Activated CD8-positive, alpha-beta memory T cell treated with anti-CD3 and anti-CD28 coated beads for 36 hours (primary cell): ENCODE results near the gene KRTAP22-2. TPM values are rescaled to one million over a fixed set of nuclear protein-coding genes. Genes with fewer than 3 reads are reported as not detected.

ENCODE experiments used
- CTCF ChIA-PET: fragments of 350-600 bp; sonication (Branson Sonifier 250); formaldehyde crosslinking; loops from one replicate; lab custom pipeline; 2021; ENCODE audit warnings: antibody characterized with exemption; lab: Charles Lee
- POLR2A ChIA-PET: fragments of 350-600 bp; sonication (Branson Sonifier 250); formaldehyde crosslinking; loops from one replicate; lab custom pipeline; 2021; ENCODE audit warnings: antibody characterized with exemption; lab: Charles Lee
- total RNA-seq, 2 experiments: library from RNA; stranded (reverse); gene quantifications; one replicate each; pipeline ENCODE4 v1.2.3, GENCODE V29; 2021

The KRTAP22-2 gene
- not detected for total RNA-seq

GRCh38 chr21:30590297-30590696 lies at the start of gene KRTAP22-2:
TSS of gene KRTAP22-2 (minus strand) at chr21:30590397.
- ChIA-PET CTCF (no interaction called here), POLR2A (no interaction called here)

- ChIA-PET POLR2A (no interaction called here), CTCF (no interaction called here)
Measured at GRCh38 chr21:30638686-30639085, 48.5 kb upstream of the KRTAP22-2 start.

GRCh38 chr21:30634906-30635305 lies 44.7 kb upstream of the KRTAP22-2 start, which contains the start of gene KRTAP20-2:
TSS of gene KRTAP20-2 (plus strand) at chr21:30635206. CDS start at chr21:30635264, 58 bp downstream.
- CTCF ChIA-PET = no interaction called here

DNA sequence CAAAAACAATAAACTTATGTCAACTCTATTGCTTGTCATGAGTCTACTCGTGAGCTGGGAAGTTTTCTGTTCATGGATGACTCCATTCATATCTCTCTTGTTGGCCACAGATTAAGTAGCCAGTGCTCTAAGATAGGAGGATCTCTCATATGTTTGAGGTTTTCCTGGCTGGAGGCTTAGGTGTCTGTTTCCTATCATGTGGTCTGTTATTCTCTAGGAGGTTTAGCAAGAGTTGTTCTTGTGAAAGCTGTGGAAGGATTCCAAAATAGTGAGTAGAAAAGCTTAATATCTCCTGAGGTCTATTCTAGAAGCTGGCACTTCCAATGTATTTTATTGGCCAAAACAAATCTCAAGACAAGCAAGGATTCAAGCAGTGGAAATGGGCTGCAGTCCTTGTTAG lies 39.0 kb upstream of the KRTAP22-2 start:
- ChIA-PET POLR2A (no interaction called here), CTCF (no interaction called here)

More at GRCh38 chr21:30634906-30635305, 44.7 kb upstream of the KRTAP22-2 start, which contains the start of gene KRTAP20-2:
- POLR2A ChIA-PET = no interaction called here

DNA sequence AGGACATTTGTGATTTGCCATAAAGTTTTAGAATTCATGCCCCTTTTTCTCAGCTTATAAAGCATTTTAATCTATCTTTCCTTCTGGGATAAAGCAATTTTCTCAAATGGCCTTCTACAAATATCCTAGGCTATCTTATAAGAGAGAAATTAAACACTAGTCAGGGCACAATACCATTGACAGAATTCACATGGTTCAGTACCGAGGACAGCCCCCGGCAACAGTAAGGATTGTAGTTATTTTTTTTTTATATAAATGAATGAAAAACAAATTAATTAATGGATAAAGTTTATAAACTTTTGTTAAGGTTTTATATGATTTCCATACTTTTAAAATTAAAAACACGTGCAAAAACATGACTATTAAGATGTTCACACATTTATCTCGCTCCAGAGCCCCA lies 37.9 kb upstream of the KRTAP22-2 start:
- ChIA-PET POLR2A (no interaction called here), CTCF (no interaction called here)

DNA sequence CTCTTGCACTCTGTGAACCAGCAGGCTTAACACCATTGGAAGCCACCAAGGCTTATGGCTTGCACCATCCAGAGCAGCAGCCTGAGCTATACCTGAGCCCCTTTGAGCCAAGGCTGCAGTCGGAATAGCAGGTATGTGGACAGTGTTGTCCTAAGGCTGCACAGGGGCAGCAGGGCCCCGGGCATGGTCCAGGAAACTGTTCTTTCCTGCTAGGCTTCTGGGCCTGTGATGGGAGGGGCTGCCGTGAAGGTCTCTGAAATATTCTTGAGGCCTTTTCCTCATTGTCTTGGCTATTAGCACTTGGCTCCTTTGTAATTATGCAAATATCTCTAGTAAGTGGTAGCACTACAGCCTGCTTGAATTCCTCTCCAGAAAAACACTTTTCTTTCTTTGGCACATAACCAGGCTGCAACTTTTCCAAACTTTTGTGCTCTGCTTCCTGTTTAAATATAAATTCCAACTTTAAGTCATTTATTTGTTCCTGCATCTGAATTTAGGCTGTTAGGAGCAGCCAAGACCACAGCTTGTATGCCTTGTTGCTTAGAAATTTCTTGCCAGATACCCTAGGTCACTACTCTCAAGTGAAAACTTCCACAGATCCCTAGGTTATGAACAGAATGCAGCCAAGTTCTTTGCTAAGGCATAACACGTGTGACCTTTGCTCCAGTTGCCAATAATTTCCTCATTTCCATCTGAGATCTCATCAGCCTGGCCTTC lies 35.4 kb upstream of the KRTAP22-2 start:
- CTCF ChIA-PET = no interaction called here
- POLR2A ChIA-PET = no interaction called here

DNA sequence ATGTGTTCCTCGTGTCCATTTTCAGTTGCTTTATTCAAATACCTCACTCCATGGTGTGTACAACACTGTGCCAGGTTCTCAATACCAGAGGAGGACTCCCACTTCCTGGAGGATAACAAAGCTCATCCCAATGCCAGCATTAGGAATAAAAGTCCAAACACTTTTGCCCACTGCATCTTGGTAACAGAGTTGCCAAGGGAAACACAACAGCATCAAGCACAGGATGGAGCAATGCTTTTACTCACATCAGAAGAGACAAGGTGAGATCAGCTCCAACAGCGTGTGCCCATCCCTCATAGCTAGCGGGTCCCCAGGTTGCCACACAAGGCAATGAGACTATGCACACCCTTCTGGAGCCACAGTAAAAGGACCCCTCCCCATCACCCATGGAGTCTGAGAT lies 33.2 kb upstream of the KRTAP22-2 start:
- POLR2A ChIA-PET = no interaction called here
- CTCF ChIA-PET = no interaction called here

- ChIA-PET POLR2A (interaction anchor here (0.5 kb wide), 1 partner anchor 447 kb away, joined by 3 read pairs; no protein-coding TSS in a partner anchor), CTCF (no interaction called here)
Measured at GRCh38 chr21:30620522-30620921, 30.3 kb upstream of the KRTAP22-2 start, which contains the start of gene KRTAP20-4. TSS of gene KRTAP20-4 (plus strand) at chr21:30620627.

DNA sequence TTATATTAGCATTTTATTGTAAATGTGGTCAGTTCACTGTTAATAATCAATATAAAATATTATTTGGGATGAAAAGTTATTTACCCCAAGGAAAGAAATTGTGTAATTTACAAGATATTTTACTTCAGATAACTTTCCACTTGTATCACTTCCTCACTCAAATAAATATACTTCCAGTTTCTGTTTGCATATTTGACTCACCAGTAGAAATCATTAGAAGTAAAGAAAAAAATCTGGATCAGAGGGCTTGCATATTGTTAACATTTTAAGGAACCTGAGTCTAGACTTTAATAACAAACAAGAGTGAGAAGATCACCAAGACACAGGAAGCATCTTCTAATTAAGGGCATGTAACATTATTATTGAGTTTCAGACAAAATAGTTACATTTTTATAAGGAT lies 29.9 kb upstream of the KRTAP22-2 start:
- POLR2A ChIA-PET = interaction anchor here (0.5 kb wide), 1 partner anchor 447 kb away, joined by 3 read pairs; no protein-coding TSS in a partner anchor
- CTCF ChIA-PET = no interaction called here

- ChIA-PET POLR2A (no interaction called here), CTCF (no interaction called here)
Measured at GRCh38 chr21:30616125-30616524, 25.9 kb upstream of the KRTAP22-2 start, which contains the start of gene KRTAP20-1. TSS of gene KRTAP20-1 (plus strand) at chr21:30616425. CDS start at chr21:30616455, 30 bp downstream.

DNA sequence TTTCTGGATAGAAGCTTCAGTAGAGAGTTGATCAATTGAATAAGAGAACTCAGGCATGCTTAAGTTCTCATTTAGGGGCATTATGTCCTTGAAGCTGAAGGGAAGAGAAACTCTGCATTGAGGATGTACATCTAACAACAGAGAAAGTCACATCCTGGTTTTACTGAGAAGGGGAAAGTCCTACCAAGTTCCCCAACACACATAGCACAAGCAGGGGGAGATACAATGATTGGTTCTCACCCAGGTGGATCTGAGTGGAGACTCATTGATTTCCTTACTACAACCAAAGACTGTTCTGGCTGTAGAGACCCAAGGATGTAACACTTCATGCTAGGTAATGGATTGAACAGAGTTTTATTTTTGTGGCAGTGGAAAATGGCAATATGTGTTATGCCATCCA lies 25.0 kb upstream of the KRTAP22-2 start:
- ChIA-PET POLR2A (no interaction called here), CTCF (no interaction called here)

GRCh38 chr21:30613836-30614235 lies 23.6 kb upstream of the KRTAP22-2 start, which contains the start of gene KRTAP6-1:
TSS of gene KRTAP6-1 (minus strand) at chr21:30613930. CDS start at chr21:30613904, 26 bp downstream.
- ChIA-PET POLR2A (no interaction called here), CTCF (no interaction called here)

DNA sequence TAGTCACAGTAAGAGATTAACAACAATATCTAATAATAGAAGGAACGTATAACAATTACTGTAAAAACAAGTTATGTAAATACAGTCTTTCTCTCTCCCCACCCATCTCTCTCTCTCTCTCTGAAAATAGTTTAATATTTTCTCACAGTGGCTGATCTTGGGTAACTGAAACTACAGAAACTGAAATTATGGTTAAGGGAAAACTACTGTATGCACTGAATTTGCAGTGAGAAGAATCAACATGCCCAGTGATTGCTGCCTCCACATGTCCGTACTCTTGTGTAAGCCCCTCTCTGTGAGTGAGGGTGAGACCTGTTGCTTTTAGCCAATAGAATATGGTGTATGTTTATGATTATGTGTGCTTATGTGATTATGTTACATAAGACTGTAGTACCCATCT lies 21.9 kb upstream of the KRTAP22-2 start:
- CTCF ChIA-PET = no interaction called here
- POLR2A ChIA-PET = no interaction called here

DNA sequence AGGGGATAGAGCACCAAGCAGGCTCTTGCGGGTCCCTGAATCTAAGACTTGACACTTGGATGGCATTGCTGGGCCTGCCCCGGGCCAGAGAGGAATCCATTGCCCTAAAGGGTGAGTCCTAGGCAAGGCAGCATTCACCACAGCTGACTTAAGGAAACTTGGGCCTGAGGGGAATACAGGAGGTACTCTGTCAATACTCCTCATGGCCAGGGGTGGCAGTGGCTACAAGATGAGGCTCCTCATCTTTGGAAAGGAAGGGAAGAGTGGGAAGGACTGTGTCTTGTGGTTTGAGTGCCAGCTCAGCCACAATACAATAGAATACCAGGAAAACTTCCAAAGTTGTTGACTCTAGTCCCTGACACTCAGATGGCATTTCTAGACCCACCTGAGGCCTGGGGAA lies 15.8 kb upstream of the KRTAP22-2 start:
- CTCF ChIA-PET = no interaction called here

GRCh38 chr21:30600787-30601186 lies 10.6 kb upstream of the KRTAP22-2 start, which contains the start of gene KRTAP22-1:
TSS of gene KRTAP22-1 (plus strand) at chr21:30601087.
- ChIA-PET CTCF (no interaction called here), POLR2A (no interaction called here)

More for the DNA sequence above, 15.8 kb upstream of the KRTAP22-2 start:
- POLR2A ChIA-PET = no interaction called here

DNA sequence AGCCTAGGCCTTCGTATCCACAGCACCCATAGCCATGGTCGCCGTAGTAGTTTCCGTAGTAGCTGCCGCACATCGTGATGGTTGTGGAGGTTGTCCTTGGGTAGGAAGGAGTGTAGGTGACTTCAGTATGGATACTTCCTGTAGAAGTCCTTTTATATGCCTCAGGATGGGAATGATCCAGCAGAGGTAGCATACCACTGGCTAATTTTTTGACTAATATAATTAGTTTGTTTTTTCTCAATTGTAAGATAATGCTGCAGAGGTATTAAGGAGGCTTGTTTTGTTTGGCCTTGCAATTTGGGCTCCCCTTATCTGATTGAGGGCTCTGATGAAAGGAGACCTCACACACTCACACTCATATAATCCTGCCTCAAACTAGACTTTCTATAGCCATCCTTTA lies 8.6 kb upstream of the KRTAP22-2 start, which contains the start of gene KRTAP6-2:
TSS of gene KRTAP6-2 (minus strand) at position 101 of the 400 bp plus-strand sequence. CDS start at position 73, 28 bp downstream.
- CTCF ChIA-PET = no interaction called here
- POLR2A ChIA-PET = no interaction called here

DNA sequence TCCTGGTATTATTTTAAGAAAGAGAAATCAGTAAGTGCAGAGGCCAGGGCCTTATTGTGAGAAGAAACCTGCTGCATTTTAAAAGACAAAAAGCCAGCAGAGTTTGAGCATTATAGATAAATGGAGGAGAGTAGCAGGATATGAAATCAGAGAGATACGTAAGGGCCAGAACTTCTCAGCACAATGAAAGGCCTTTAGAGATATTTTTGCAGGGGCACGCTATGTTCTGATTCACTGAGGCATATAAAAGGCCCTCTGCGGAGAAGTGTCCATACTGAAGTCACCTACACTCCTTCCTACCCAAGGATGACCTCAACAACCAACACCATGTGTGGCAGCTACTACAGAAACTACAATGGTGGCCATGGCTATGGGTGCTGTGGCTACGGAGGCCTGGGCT lies 1.9 kb upstream of the KRTAP22-2 start, which contains the start of gene KRTAP6-3:
TSS of gene KRTAP6-3 (plus strand) at position 301 of the 400 bp plus-strand sequence. CDS start at position 307, 6 bp downstream.
- CTCF ChIA-PET = no interaction called here
- POLR2A ChIA-PET = no interaction called here

DNA sequence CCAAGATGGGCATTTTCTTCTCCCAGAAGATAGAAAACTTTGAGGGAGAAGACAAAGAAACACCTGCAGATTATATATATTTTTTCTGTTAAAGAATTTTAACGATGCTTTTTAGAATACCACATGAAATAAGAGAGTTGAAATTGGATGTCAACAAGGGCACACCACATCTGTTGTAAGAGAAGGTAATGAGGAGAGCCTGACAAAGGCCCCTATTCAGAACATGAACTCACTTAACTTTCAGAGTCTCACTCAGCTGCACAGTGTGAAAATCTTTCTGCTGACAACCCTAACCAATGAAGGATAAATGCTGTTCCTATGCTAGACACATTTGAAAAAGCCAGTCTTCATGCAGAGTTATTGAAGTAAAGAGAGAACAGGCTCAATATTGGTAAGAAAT lies 7.3 kb downstream of the KRTAP22-2 start:
- ChIA-PET POLR2A (no interaction called here), CTCF (no interaction called here)

GRCh38 chr21:30580132-30580531 lies 10.1 kb downstream of the KRTAP22-2 start:
- POLR2A ChIA-PET = no interaction called here

GRCh38 chr21:30579346-30579745 lies 10.9 kb downstream of the KRTAP22-2 start:
- ChIA-PET CTCF (no interaction called here), POLR2A (no interaction called here)

More at GRCh38 chr21:30580132-30580531, 10.1 kb downstream of the KRTAP22-2 start:
- CTCF ChIA-PET = no interaction called here

GRCh38 chr21:30577766-30578165 lies 12.4 kb downstream of the KRTAP22-2 start:
- ChIA-PET POLR2A (no interaction called here), CTCF (no interaction called here)
